Suprapubic skin (tissue), 3 donors: ENCODE data around the gene BTNL9.
"Not testable (repeated sequence)": the region's sequence is repeated elsewhere in the genome, so short reads cannot be mapped to it uniquely, and the experiment has no call there.

ENCODE experiments used
- POLR2AphosphoS5 ChIP-seq, 3 donors: sonication (generic); formaldehyde crosslinking; IDR thresholded peaks; one replicate each; pipeline ENCODE4 v1.6.1; 2017; ENCODE audit warnings: antibody characterized with exemption in 3 of 3
- TF ChIP-seq, protein P1 (sequence below), 2 donors: fragments of 200-600 bp in 1 of 2; fragments of 450-650 bp in 1 of 2; sonication (generic) in 1 of 2; IDR thresholded peaks; one replicate each; pipeline ENCODE4 v1.5.1; 2016 to 2019; ENCODE audit warnings: antibody characterized with exemption in 2 of 2, mild to moderate bottlenecking in 1 of 2, moderate library complexity in 1 of 2

DNA sequence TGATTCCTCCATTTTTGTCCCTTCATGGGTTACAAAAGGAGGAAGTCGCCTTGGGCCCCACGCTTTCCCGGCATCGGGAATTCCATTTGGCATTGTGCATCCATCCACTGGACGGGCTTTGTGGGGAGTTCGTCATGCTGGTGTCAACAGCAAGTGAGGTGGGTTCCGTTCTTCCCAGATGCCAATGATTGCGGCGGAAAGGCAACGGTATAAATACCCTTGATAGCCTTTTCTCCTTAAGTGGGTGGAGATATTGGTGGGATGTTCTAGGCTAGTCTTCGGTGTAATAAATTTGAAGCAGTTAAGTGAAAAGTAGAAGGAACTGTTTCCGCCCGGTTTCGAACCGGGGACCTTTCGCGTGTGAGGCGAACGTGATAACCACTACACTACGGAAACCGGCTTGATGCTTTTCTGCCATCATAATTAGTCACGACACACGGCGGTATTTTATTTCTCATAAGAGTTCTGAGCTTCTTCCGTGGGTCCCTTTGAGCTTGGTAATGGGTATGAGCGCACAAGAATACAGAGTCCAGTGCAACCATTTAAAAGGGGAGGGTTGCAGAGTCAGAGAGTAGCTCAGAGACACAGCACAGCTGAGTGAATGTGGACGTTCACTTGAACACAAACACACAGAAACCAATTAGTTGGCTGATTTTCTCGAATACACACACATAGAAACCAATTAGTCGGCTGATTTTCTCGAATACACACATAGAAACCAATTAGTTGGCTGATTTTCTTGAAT is 62.0 kb downstream of the BTNL9 start:
- TF ChIP-seq, protein P1, sequence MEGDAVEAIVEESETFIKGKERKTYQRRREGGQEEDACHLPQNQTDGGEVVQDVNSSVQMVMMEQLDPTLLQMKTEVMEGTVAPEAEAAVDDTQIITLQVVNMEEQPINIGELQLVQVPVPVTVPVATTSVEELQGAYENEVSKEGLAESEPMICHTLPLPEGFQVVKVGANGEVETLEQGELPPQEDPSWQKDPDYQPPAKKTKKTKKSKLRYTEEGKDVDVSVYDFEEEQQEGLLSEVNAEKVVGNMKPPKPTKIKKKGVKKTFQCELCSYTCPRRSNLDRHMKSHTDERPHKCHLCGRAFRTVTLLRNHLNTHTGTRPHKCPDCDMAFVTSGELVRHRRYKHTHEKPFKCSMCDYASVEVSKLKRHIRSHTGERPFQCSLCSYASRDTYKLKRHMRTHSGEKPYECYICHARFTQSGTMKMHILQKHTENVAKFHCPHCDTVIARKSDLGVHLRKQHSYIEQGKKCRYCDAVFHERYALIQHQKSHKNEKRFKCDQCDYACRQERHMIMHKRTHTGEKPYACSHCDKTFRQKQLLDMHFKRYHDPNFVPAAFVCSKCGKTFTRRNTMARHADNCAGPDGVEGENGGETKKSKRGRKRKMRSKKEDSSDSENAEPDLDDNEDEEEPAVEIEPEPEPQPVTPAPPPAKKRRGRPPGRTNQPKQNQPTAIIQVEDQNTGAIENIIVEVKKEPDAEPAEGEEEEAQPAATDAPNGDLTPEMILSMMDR (IDR thresholded peaks at IDR 0.05), result not testable (repeated sequence)
- TF ChIP-seq POLR2AphosphoS5 (IDR thresholded peaks at IDR 0.05), result not testable (repeated sequence)
